Suprapubic skin (tissue), 3 donors: Measurements from ENCODE around the gene EPHA6.

ENCODE experiments used
- CTCF ChIP-seq, 2 donors: fragments of 200-600 bp in 1 of 2; fragments of 450-650 bp in 1 of 2; sonication (generic) in 1 of 2; IDR thresholded peaks; one replicate each; pipeline ENCODE4 v1.5.1; 2016 to 2019; ENCODE audit warnings: antibody characterized with exemption in 2 of 2, mild to moderate bottlenecking in 1 of 2, moderate library complexity in 1 of 2
- POLR2A ChIP-seq, 2 donors: fragments of 450-650 bp; IDR thresholded peaks; one replicate each; pipeline ENCODE4 v1.6.1; 2017; ENCODE audit warnings: antibody characterized with exemption in 2 of 2, mild to moderate bottlenecking in 2 of 2, moderate library complexity in 2 of 2

DNA sequence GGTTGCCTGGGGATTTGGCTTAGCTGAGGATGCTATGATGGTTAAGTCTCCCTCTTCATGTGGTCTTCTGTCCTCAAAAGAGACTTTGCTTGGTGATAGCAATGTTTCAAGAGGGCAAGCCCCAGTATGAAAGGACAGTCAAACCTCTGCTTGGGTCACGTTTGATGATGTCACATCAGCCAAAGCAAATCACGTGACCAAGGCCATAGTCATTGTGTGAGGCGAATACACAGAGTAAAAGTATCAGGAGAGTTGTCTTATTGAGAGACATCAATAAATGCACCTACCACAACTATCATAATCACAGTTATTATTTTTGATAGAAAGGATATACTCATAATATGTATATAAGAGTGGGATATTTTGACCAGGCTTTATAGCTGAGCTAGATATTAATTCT lies 243.0 kb downstream of the EPHA6 start:
- TF ChIP-seq POLR2A (IDR thresholded peaks at IDR 0.05) = no peak
- no peak for TF ChIP-seq CTCF (IDR thresholded peaks at IDR 0.05)
